Cardiac muscle cell (in vitro differentiated cells and primary cell): Measurements from ENCODE around the gene OR10D3. TPM values are rescaled to one million over a fixed set of nuclear protein-coding genes. Genes with fewer than 3 reads are reported as not detected.

Experiments used
- DNase-seq, 2 donors: peaks; one replicate each; pipeline versions ENCODE4 v3.0.0 to v3.0.0-alpha.2; 2010 to 2017; ENCODE audit warnings: low read depth in 1 of 2, low spot score in 1 of 2
- H3K27ac ChIP-seq: fragments of 200-600 bp; sonication (generic); 2 replicates; pipeline ENCODE4 v1.5.1; 2016
- H3K27me3 ChIP-seq: fragments of 200-600 bp; sonication (generic); 2 replicates; pipeline ENCODE4 v1.6.0; 2016; ENCODE audit warnings: control low read depth
- H3K36me3 ChIP-seq: fragments of 200-600 bp; sonication (generic); 2 replicates; pipeline ENCODE4 v1.5.1; 2016; ENCODE audit warnings: control low read depth
- H3K4me1 ChIP-seq: fragments of 200-600 bp; sonication (generic); 2 replicates; pipeline ENCODE4 v1.8.1; 2017; ENCODE audit warnings: low read depth, mild to moderate bottlenecking, mixed run types
- H3K4me3 ChIP-seq: fragments of 200-600 bp; sonication (generic); 2 replicates; pipeline ENCODE4 v1.5.1; 2016; ENCODE audit warnings: mild to moderate bottlenecking
- H3K9me3 ChIP-seq: fragments of 200-600 bp; sonication (generic); 2 replicates; pipeline ENCODE4 v1.5.1; 2017; ENCODE audit warnings: low read depth, mild to moderate bottlenecking, control low read depth
- CTCF ChIP-seq: IDR thresholded peaks from 2 replicates; pipeline ENCODE4 v1.5.1; 2012; ENCODE audit warnings: low read depth, mild to moderate bottlenecking, low read length
- polyA plus RNA-seq: library from polyadenylated mRNA; unstranded; fragments of >200 nt; fragmentation: Nextera tagmentation; extraction: Ambion mirVana; gene quantifications from 2 replicates; pipeline ENCODE4 v1.2.1, GENCODE V29; 2016
- total RNA-seq: library from RNA; depleted of rRNA; stranded (reverse); fragments of >200 nt; gene quantifications from 2 replicates; pipeline ENCODE4 v1.2.3, GENCODE V29; 2016

Gene OR10D3
- total and polyA plus RNA-seq, 2 experiments from 2014 or later = not detected

GRCh38 chr11:124179310-124179709 is 3.8 kb upstream of the OR10D3 start:
- Histone ChIP-seq H3K4me3 (no peak overlapping the region), H3K9me3 (no peaks in the 10 kb centered on the region), H3K27ac (no peak overlapping the region), H3K27me3 (no peaks in the 10 kb centered on the region), H3K36me3 (no peaks in the 10 kb centered on the region), H3K4me1 (no peaks in the 10 kb centered on the region)
- DNase-seq = no peak
- TF ChIP-seq CTCF = no peak

- Histone ChIP-seq H3K27ac (peak overlapping the region; percentile 59), H3K4me3 (no peak overlapping the region), H3K36me3 (no peaks in the 10 kb centered on the region), H3K4me1 (no peaks in the 10 kb centered on the region), H3K27me3 (no peaks in the 10 kb centered on the region), H3K9me3 (no peaks in the 10 kb centered on the region)
- TF ChIP-seq CTCF = no peak
- DNase-seq = peak in 1 of 2 donors; percentile 6
These were observed 7.4 kb downstream of the OR10D3 start for GRCh38 chr11:124190298-124191139.

GRCh38 chr11:124193221-124194010 is 10.3 kb downstream of the OR10D3 start:
- H3K9me3 ChIP-seq = no peaks in the 10 kb centered on the region
- no peak for TF ChIP-seq CTCF
- H3K36me3 ChIP-seq = no peaks in the 10 kb centered on the region
- no peak overlapping the region for H3K27ac ChIP-seq
- DNase-seq = no peak
- no peaks in the 10 kb centered on the region for H3K27me3 ChIP-seq
- no peak overlapping the region for H3K4me3 ChIP-seq
- no peaks in the 10 kb centered on the region for H3K4me1 ChIP-seq

- no peaks in the 10 kb centered on the region for H3K36me3 ChIP-seq
- no peak overlapping the region for H3K27ac ChIP-seq
- no peaks in the 10 kb centered on the region for H3K4me1 ChIP-seq
- no peaks in the 10 kb centered on the region for H3K27me3 ChIP-seq
- no peak overlapping the region for H3K4me3 ChIP-seq
- no peak for TF ChIP-seq CTCF
- DNase-seq = peak in 1 of 2 donors; percentile 32
- H3K9me3 ChIP-seq = no peaks in the 10 kb centered on the region
These were observed 11.4 kb downstream of the OR10D3 start for GRCh38 chr11:124194293-124195188.

GRCh38 chr11:124195189-124195734 is 12.1 kb downstream of the OR10D3 start:
- Histone ChIP-seq H3K4me1 (no peaks in the 10 kb centered on the region), H3K4me3 (no peak overlapping the region), H3K9me3 (no peaks in the 10 kb centered on the region), H3K36me3 (no peaks in the 10 kb centered on the region), H3K27ac (no peak overlapping the region), H3K27me3 (no peaks in the 10 kb centered on the region)
- peak; percentile 32 to 82 for DNase-seq
- peak; percentile 92 for TF ChIP-seq CTCF
